ENCODE data around the gene STK10.
A peak's percentile ranks its signal among the peaks of the same experiment; 100 is the strongest.
"Not testable (repeated sequence)": the region's sequence is repeated elsewhere in the genome, so short reads cannot be mapped to it uniquely, and the experiment has no call there.

The STK10 gene

DNA sequence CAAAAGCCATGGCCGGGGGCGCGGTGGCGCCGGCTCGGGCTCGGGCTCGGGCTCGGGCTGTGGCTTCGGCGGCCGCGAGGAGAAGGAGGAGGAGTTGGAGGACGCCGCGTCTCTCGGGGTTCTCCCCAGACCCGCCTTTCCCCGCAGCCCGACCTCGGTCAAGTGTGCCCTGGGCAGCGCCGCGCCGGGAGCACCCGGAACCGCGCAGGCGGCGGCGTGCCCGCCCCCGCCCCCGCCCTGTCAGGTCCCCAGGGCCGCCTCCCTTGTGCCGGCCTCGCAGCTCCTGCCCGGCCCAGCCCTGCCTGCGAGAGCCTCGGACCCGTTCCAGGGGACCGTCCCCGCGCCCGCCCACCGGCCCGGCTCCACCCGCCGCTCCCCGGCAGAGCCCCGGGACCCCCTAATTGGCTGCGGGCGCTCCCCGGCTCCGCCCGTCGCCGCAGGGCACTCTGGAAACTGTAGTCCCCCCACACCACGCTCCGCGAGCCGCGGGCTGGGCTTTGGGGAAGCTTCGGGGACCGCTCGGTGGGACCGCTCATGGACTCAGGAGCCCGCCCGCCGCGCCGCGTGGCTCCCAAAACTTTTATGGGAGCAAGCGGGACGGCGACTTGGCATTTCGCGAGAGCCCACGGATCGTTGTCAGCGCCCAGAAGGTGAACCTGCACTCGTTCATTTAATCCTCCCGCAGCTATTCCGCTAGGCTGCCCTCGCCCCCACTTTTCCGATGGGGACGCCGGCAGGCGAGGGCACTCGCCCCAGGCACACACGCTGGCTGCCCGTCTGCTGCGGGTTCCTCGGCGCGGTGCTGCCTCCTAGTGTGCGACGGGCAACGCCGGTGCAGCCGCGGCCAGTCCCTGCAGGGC lies at the start of gene STK10:
STK10 (minus strand) TSS at position 192 of the 860 bp plus-strand sequence; CDS start at position 10, 182 bp downstream.
- DNase-seq, result peak; percentile 42

DNA sequence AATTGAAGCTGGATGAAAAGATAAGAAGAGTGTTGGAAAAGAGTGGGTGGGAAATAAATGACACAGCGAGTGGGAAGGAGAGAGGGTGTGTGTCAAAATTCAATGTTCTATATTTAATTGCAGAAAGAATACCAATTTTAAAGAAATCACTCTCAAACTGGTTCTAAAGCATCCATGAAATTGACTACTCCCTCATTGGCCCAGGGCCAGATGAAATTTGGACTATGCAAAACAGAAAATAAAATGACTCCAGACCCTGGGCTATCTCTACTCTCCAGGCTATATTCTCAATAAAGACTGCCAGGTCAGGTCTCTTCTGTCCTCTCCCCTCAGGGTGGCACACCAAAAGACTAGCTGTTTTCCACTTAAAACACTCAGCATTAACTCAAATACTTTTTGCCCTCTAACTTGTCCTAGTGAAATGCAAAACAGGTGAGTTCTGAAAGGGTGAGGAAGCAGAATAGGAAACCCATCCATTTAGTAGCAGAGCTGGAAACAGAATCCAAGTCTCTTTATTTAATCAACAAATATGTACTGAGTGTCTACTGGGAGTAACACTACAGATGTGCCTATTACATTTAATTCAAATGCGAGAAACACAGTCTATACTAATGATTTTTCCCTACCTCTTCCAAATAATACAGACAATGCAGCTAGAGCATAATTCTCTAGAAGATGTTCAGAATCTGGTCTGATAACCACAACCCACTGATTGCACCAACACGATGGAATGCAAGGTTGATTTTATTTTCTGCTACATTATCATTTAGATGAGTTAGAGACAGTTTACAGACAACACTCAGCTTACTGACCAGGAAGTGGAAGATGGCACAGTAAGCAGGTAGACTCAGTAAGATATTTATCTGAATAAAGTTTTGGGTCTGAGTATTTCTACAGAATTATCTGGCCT lies 48.1 kb upstream of the STK10 start:
- no peak for DNase-seq

- no peak for DNase-seq
Measured at GRCh38 chr5:172235132-172235780, 47.2 kb upstream of the STK10 start.

- no peak for DNase-seq
Measured at GRCh38 chr5:172234031-172234430, 46.0 kb upstream of the STK10 start.

GRCh38 chr5:172229904-172230303 lies 41.9 kb upstream of the STK10 start:
- no peak for DNase-seq

DNA sequence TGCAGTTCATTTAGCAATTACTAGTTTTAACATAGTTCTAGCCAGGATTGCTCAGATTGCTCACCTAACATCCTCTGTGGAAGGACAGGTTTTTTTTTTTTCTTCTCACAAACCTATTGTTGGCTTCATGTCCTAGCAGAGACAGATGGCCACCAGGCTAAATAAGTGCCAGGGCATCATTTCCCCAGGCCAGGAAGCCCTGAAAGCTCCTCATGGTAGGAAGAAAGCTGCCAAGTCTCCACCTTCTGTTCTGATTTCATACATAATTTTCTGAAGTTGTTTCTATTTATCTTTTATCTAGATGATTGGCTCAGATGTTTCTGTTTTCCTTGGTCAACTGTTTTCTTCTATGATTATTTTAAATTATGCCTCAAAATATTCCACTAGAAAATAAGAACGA lies 37.0 kb upstream of the STK10 start:
- DNase-seq, result no peak

DNA sequence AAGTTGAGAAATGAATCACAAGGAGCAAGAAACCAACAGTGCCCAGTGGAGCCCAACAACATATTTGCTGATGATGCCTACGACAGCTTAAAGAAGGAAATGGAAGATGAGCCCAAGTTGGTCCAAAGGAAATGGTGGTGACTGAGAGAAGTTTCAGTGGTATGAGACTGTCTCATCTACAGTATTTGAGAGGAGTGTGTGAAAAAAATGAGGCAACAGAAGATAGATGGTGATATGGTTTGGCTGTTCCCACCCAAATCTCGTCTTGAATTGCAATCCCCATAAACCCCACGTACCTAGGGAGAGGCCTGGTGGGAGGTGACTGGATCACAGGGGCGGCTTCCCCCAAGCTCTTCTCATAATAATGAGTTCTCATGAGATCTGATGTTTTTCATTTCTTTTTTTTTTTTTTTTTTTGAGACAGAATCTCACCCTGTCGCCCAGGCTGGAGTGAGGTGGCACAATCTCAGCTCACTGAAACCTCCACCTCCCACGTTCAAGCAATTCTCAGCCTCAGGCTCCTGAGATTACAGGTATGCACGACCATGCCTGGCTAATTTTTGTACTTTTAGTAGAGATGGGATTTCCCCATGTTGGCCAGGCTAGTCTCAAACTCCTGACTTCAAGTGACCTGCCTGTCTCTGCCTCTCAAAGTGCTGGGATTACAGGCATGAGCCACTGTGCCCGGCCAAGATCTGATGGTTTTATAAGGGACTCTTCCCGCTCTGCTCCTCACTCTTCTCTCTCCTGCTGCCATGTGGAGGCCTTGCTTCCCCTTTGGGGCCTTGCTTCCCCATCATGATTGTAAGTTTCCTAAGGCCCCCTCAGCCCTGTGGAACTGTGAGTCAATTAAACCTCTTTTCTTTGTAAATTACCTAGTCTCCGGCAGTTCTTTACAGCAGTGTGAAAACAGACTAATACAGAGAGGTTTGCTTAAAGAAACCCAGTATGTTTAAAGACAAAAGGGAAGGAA lies 36.2 kb upstream of the STK10 start:
- DNase-seq, result no peak

DNA sequence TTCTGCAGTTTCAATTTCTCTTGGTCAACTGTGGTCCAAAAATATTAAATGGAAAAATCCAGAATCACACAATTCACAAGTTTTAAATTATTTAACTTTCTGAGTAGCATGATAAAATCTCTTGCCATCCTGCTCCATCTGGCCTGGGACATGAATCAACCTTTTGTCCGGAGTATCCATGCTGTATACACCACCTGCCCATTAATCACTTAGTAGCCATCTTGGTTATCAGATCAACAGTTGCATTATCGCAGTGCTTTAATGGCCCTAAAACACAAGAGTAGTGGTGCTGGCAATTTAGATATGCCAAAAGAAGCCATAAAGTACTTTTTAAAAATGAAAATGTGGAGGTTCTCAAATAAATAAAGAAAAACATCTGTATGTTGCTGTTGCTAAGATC lies 31.3 kb upstream of the STK10 start:
- no peak for DNase-seq

DNA sequence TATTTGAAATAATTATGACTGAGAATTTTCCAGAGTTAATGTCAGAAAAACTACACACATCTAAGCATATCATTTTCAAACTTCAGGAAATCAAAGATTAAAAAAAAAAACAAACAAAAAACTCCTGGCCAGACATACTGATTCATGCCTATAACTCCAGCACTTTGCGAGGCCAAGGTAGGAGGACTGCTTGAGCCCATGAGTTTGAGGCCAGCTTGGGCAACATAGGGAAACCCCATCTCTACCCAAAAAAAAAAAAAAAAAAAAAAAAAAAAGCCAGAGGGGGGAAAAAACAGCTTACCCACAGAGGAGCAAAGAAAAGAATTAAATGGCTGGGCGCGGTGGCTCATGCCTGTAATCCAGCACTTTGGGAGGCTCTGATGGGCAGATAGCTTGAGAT lies 28.3 kb upstream of the STK10 start:
- no peak for DNase-seq

GRCh38 chr5:172213126-172213525 lies 25.1 kb upstream of the STK10 start:
- no peak for DNase-seq

GRCh38 chr5:172211676-172212075 lies 23.7 kb upstream of the STK10 start:
- no peak for DNase-seq

DNA sequence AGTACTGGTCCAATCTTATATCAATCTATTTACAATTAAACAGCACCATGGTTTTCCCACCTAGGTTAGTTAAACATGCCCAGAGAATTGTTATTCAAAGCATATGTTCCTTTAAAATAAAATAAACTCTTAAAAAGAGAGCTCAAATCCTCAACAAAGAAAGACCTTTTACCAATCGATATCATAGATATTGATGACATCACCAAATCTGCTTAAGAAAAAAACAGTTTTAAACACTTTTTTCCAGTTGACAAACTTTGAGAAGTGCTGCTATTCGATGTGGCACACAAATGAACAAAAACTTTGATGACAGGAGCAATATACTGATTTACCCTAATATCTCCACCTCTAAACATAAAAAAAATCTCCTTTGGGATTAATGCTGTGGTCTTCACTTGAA lies 21.7 kb upstream of the STK10 start:
- DNase-seq, result no peak

DNA sequence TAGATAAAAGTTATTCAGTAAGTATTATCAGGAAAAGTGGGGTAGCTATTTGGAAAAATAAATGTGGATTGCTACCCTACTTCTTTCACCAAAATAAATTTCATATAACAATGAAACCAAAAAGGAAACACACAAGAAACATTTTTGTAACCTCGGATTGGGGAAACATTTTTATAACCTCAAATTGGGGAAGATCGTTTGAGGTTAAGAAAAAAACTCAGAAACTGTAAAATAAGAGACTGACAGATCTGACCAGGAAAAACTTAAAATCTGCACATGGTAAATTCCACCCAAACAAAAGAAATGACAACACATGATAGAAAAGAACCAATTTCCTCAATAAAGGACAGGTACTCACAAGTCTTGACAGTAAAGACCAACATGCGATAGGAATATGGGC lies 19.5 kb upstream of the STK10 start:
- no peak for DNase-seq

GRCh38 chr5:172205984-172206383 lies 18.0 kb upstream of the STK10 start:
- DNase-seq, result not testable (repeated sequence)

DNA sequence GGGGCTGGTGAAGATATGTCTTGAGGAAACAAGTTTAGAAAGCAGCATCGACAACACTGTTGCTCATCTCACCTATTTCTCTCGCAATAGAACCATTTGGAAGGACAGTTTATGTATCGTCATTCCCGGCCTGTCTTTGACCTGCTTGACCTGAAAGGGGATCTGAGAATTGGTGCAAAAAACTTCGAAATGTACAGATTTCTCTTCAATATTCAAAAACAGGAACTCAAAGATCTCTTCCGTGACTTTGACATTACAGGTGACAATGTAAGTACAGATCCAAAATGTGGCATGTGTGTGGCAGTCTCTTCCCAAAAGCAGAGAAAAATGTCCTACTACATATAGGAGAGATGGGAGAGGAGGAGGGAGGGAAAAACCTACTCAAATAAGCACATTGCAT lies 12.5 kb upstream of the STK10 start:
- DNase-seq, result no peak

GRCh38 chr5:172199446-172199845 lies 11.4 kb upstream of the STK10 start:
- no peak for DNase-seq

DNA sequence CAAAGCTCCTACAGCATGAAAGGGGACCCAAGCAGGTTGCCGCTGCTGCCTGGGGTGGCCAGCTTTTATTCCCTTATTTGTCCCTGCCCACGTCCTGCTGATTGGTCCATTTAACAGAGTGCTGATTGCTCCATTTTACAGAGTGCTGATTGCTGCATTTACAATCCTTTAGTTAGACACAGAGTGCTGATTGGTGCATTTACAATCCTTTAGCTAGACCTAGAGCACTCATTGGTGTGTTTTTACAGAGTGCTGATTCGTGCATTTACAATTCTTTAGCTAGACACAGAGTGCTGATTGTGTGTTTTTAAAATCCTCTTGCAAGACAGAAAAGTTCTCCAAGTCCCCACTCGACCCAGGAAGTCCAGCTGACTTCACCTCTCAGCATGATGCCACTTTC lies 9.8 kb upstream of the STK10 start:
- not testable (repeated sequence) for DNase-seq

- no peak for DNase-seq
Measured at GRCh38 chr5:172194985-172195774, 7.2 kb upstream of the STK10 start.

DNA sequence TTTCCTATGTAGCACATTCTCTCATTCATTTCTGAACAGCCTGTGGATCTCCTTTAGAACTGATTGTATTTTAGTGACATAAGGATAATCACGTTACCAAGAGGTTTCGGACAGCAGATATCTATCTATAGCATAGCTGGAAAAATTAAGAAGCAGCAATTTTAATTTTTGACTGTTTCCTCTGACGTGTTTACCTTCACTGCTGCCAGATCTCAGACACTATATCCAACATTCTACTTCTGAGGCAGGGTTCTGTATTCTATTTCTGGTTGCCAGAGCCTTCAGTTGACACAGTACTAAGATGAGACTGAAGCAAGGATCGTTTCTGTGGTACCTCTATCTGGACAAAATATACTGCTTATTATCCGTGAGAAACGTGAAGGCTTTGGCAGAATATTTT lies 5.8 kb upstream of the STK10 start, which contains the start of gene EFCAB9:
EFCAB9 (plus strand) TSS at position 301 of the 400 bp plus-strand sequence; CDS start at position 302, 1 bp downstream.
- DNase-seq, result no peak

DNA sequence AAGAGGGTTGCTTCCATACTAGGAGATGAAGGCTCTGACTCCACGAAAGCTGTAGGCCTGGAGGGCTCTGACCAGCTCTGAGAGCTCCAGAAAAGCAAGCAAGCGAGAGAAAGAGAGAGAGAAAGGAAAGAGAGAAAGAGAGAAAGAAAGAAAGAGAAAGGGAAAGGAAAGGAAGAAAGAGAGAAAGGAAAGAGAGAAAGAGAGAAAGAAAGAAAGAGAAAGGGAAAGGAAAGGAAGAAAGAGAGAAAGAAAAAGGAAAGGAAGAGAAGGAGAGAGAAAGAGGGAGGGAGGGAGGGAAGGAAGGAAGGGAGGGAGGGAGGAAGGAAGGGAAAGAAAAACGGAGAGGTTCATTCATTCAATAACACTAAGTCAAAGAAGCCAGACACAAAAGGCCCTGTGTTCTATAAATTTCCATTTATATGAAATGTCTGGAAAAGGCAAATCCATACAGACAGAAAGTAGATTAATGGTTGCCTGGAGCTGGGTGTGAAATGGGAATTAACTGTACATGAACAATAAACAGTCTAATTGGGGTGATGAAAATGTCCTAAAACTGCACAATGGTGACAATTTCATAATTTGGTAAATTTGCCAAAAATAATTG lies 1.8 kb upstream of the STK10 start:
- DNase-seq, result no peak
